Vagina (tissue), 2 donors: Measurements from ENCODE around the gene FGF6. TPM values are rescaled to one million over a fixed set of nuclear protein-coding genes. Genes with fewer than 3 reads are reported as not detected.
A peak's percentile ranks its signal among the peaks of the same experiment; 100 is the strongest.

Source experiments
- DNase-seq, 2 donors: peaks; one replicate each; pipeline ENCODE4 v3.0.0-alpha.2; 2017; ENCODE audit errors: extremely low spot score in 2 of 2
- H3K27ac ChIP-seq: fragments of 200-600 bp; sonication (generic); one replicate; pipeline ENCODE4 v1.5.1; 2019
- H3K27me3 ChIP-seq: fragments of 200-600 bp; sonication (generic); one replicate; pipeline ENCODE4 v1.5.1; 2019
- H3K36me3 ChIP-seq, 2 donors: fragments of 200-600 bp; sonication (generic); one replicate each; pipeline ENCODE4 v1.5.1; 2017 to 2019
- H3K4me1 ChIP-seq: fragments of 200-600 bp; sonication (generic); one replicate; pipeline ENCODE4 v1.5.1; 2019
- H3K4me3 ChIP-seq, 2 donors: fragments of 200-600 bp; sonication (generic); 1 replicate in 1 of 2; 2 replicates in 1 of 2; pipeline ENCODE4 v1.5.1; 2016 to 2019
- H3K9me3 ChIP-seq: fragments of 200-600 bp; sonication (generic); one replicate; pipeline ENCODE4 v1.5.1; 2019
- POLR2A ChIP-seq, 2 donors: fragments of 450-650 bp; IDR thresholded peaks; one replicate each; pipeline ENCODE4 v1.6.1; 2017; ENCODE audit warnings: antibody characterized with exemption in 2 of 2, mild to moderate bottlenecking in 2 of 2, moderate library complexity in 2 of 2
- POLR2AphosphoS5 ChIP-seq, 2 donors: sonication (generic); formaldehyde crosslinking; IDR thresholded peaks; one replicate each; pipeline ENCODE4 v1.9.0; 2017; ENCODE audit warnings: antibody characterized with exemption in 2 of 2, mild to moderate bottlenecking in 2 of 2, low read depth in 1 of 2; ENCODE audit not compliant: insufficient read depth in 1 of 2
- intact Hi-C: fragments of 100-400 bp; cut with DNase I; formaldehyde crosslinking; loops from one replicate; pipeline ENCODE4 v1.15.1; 2023
- total RNA-seq: library from RNA; depleted of rRNA; stranded (reverse); fragments of >200 nt; gene quantifications from one replicate; pipeline ENCODE4 v1.2.3, GENCODE V29; 2016
- TF ChIP-seq, protein P1 (sequence below), 3 experiments: fragments of 450-650 bp in 2 of 3; fragments of 200-600 bp in 1 of 3; sonication (generic) in 1 of 3; IDR thresholded peaks; one replicate each; pipeline ENCODE4 v1.5.1; 2017 to 2019; ENCODE audit warnings: antibody characterized with exemption in 3 of 3, mild to moderate bottlenecking in 2 of 3, moderate library complexity in 2 of 3

Gene FGF6
- total RNA-seq, 1 donor from 2014 or later: not detected

GRCh38 chr12:4417936-4418335, 27.7 kb downstream of the FGF6 start:
- H3K36me3 ChIP-seq: no peaks in the 10 kb centered on the region
- TF ChIP-seq, protein P1, sequence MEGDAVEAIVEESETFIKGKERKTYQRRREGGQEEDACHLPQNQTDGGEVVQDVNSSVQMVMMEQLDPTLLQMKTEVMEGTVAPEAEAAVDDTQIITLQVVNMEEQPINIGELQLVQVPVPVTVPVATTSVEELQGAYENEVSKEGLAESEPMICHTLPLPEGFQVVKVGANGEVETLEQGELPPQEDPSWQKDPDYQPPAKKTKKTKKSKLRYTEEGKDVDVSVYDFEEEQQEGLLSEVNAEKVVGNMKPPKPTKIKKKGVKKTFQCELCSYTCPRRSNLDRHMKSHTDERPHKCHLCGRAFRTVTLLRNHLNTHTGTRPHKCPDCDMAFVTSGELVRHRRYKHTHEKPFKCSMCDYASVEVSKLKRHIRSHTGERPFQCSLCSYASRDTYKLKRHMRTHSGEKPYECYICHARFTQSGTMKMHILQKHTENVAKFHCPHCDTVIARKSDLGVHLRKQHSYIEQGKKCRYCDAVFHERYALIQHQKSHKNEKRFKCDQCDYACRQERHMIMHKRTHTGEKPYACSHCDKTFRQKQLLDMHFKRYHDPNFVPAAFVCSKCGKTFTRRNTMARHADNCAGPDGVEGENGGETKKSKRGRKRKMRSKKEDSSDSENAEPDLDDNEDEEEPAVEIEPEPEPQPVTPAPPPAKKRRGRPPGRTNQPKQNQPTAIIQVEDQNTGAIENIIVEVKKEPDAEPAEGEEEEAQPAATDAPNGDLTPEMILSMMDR (IDR thresholded peaks at IDR 0.05): no peak
- TF ChIP-seq POLR2A (IDR thresholded peaks at IDR 0.05) (no peak), POLR2AphosphoS5 (IDR thresholded peaks at IDR 0.05; ENCODE audit: insufficient read depth in 1 of 2, low read depth in 1 of 2) (no peak)
- no peak overlapping the region for H3K27ac ChIP-seq
- H3K9me3 ChIP-seq: no peaks in the 10 kb centered on the region
- intact Hi-C loops: no loop called here
- no peak overlapping the region for H3K4me3 ChIP-seq
- H3K4me1 ChIP-seq: no peaks in the 10 kb centered on the region
- no peaks in the 10 kb centered on the region for H3K27me3 ChIP-seq
- DNase-seq: no peak

DNA sequence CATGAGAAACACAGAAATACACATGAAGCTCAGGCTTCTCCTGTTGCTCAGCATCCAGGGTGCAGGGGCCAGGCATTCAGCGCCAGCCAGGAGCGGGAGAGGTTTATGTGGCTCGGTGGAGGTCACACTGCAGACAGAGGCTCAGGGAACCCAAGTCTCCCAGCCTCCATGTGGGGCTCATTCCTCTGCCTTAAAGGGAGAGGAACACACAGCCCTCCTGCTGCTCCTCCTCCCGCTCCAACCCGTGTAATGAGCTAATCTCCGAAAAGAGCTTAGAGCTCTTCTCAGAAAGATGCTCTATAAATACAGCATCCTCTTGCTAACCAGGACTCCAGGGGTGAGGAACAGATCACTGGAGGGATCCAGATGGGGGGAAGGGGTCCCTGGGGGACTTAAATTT, 28.2 kb downstream of the FGF6 start:
- intact Hi-C loops: no loop called here
- DNase-seq: peak in 1 of 2 donors; percentile 81
- Histone ChIP-seq H3K36me3 (no peaks in the 10 kb centered on the region), H3K27me3 (no peaks in the 10 kb centered on the region), H3K27ac (no peak overlapping the region), H3K4me1 (no peaks in the 10 kb centered on the region), H3K9me3 (no peaks in the 10 kb centered on the region), H3K4me3 (no peak overlapping the region)
- TF ChIP-seq POLR2AphosphoS5 (IDR thresholded peaks at IDR 0.05; ENCODE audit: insufficient read depth in 1 of 2, low read depth in 1 of 2): no peak
- TF ChIP-seq, protein P1 (IDR thresholded peaks at IDR 0.05): no peak
- TF ChIP-seq POLR2A (IDR thresholded peaks at IDR 0.05): no peak

DNA sequence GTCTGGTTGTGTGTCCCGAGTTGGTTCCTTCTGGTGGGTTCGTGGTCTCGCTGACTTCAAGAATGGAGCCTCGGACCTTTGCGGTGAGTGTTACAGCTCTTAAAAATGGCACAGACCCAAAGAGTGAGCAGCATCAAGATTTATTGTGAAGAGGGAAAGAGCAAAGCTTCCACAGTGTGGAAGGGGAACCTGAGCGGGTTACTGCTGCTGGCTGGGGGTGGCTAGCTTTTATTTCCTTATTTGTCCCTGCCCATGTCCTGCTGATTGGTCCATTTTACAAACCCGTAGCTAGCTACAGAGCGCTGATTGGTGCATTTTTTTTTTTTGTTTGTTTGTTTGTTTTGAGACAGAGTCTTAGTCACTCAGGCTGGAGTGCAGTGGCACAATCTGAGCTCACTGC, 29.3 kb downstream of the FGF6 start:
- Histone ChIP-seq H3K27ac (no peak overlapping the region), H3K4me1 (no peaks in the 10 kb centered on the region), H3K27me3 (no peaks in the 10 kb centered on the region), H3K4me3 (no peak overlapping the region), H3K36me3 (no peaks in the 10 kb centered on the region), H3K9me3 (no peaks in the 10 kb centered on the region)
- TF ChIP-seq, protein P1 (IDR thresholded peaks at IDR 0.05): no peak
- TF ChIP-seq POLR2AphosphoS5 (IDR thresholded peaks at IDR 0.05; ENCODE audit: insufficient read depth in 1 of 2, low read depth in 1 of 2) (no peak), POLR2A (IDR thresholded peaks at IDR 0.05) (no peak)
- DNase-seq: peak in 1 of 2 donors; percentile 56
- intact Hi-C loops: no loop called here

DNA sequence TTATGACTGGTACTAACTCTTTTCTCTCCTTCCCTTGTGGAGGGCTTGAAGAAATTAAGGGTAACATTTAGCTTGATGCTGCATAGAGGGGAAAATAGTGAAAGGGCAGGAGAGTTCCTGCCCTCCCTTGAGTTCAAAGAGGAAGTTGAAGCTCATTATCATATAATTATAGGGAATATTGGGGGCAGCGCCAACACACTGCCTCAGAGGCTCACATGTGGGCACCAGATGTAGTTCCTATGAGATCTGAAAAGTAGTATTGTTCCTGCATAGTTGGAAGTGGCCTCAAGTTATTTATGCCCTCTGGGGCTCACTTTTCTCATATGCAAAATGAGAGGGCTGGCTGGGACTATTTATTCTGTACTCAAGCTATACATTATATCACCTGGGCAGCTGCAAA, 33.1 kb downstream of the FGF6 start:
- DNase-seq: no peak
- no peaks in the 10 kb centered on the region for H3K27me3 ChIP-seq
- intact Hi-C loops: no loop called here
- no peaks in the 10 kb centered on the region for H3K36me3 ChIP-seq
- no peaks in the 10 kb centered on the region for H3K9me3 ChIP-seq
- H3K4me1 ChIP-seq: no peaks in the 10 kb centered on the region
- TF ChIP-seq POLR2AphosphoS5 (IDR thresholded peaks at IDR 0.05; ENCODE audit: insufficient read depth in 1 of 2, low read depth in 1 of 2) (no peak), POLR2A (IDR thresholded peaks at IDR 0.05) (no peak)
- TF ChIP-seq, protein P1 (IDR thresholded peaks at IDR 0.05): no peak
- H3K27ac ChIP-seq: no peak overlapping the region
- H3K4me3 ChIP-seq: no peak overlapping the region

- no peaks in the 10 kb centered on the region for H3K36me3 ChIP-seq
- H3K27ac ChIP-seq: no peak overlapping the region
- H3K9me3 ChIP-seq: no peaks in the 10 kb centered on the region
- TF ChIP-seq, protein P1 (IDR thresholded peaks at IDR 0.05): no peak
- TF ChIP-seq POLR2AphosphoS5 (IDR thresholded peaks at IDR 0.05; ENCODE audit: insufficient read depth in 1 of 2, low read depth in 1 of 2): no peak
- no peak for TF ChIP-seq POLR2A (IDR thresholded peaks at IDR 0.05)
- no peak overlapping the region for H3K4me3 ChIP-seq
- no peak for DNase-seq
- intact Hi-C loops: no loop called here
- H3K27me3 ChIP-seq: no peaks in the 10 kb centered on the region
- H3K4me1 ChIP-seq: no peaks in the 10 kb centered on the region
These were observed 33.6 kb downstream of the FGF6 start for GRCh38 chr12:4412056-4412455.
